GM18505 (cell line): ENCODE measurements around the gene PET100.

Source experiments
- ATAC-seq: cut with Tn5 transposase; IDR thresholded peaks from one replicate; pipeline ENCODE4 v1.9.1; 2021; ENCODE audit not compliant: unreplicated experiment
- POLR2A ChIP-seq: IDR thresholded peaks from 4 replicates; pipeline ENCODE4 v1.6.1; 2011; ENCODE audit warnings: borderline replicate concordance; ENCODE audit not compliant: insufficient read depth, insufficient read length; ENCODE audit errors: extremely low read depth

PET100 gene

DNA sequence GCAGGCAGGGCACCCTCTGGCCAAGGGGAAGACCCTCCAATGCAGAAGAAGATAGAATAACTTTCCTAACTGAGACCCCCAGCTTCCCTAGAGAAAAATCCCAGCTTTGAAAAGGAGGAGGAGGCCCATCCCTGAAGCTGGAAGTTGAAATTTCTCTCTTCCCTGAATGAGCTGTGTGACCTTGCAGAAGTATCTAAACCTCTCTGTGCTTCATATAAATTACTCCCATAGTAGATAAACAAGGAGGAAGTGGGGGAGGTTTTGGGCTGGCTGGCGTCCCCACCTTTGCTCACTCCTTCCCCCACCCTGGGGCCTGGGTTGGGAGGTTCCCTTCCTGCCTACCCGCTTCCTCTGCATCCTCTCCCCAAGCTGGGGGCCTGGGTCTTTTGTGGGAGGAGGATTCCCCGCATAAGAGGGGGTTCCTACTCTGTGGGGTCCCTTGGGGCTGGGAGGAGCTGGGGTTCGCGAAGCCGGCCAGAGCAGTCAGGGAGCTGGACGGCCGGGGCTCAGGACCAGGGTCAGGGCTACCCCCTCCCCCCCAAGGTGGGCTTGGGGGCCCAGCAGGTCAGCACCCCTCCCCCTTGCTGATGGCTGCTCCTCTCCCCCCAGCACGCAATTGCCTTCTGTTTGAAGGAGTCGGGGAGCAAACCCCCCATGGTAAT, 22.2 kb upstream of the PET100 start:
- no peak for TF ChIP-seq POLR2A
- ATAC-seq: no peak

GRCh38 chr19:7607874-7608560, 21.6 kb upstream of the PET100 start:
- no peak for TF ChIP-seq POLR2A
- no peak for ATAC-seq

DNA sequence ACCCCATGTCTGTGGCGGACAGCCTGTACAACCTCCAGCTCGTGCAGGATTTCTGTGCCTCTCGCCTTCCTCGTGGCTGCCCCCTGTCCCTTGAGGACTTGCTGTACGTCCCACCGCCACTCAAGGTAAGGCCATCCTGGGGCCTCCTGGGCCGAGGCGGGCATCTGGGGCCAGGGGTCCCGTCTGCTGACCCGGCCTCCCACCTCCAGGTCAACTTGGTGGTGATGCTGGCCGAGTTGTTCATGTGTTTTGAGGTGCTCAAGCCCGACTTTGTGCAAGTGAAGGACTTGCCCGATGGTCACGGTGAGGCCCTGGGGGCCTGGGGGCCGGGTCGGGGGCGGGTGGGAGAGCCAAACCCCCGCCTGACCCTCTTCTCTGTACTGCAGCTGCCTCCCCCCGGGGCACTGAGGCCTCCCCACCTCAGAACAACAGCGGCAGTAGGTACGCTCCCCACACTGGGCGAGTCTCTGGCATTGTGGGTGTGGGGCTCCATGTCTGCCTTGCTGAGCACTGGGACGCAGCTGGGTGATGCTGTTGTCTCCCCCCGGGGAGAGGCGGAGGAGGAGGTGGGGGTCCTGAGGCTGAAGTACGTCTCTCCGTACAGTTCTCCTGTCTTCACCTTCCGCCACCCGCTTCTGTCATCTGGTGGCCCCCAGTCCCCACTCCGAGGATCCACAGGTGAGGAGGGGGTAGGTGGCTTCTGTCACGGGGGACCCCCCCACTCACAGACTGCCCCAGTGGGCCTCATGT, 18.9 kb upstream of the PET100 start:
- ATAC-seq: no peak

DNA sequence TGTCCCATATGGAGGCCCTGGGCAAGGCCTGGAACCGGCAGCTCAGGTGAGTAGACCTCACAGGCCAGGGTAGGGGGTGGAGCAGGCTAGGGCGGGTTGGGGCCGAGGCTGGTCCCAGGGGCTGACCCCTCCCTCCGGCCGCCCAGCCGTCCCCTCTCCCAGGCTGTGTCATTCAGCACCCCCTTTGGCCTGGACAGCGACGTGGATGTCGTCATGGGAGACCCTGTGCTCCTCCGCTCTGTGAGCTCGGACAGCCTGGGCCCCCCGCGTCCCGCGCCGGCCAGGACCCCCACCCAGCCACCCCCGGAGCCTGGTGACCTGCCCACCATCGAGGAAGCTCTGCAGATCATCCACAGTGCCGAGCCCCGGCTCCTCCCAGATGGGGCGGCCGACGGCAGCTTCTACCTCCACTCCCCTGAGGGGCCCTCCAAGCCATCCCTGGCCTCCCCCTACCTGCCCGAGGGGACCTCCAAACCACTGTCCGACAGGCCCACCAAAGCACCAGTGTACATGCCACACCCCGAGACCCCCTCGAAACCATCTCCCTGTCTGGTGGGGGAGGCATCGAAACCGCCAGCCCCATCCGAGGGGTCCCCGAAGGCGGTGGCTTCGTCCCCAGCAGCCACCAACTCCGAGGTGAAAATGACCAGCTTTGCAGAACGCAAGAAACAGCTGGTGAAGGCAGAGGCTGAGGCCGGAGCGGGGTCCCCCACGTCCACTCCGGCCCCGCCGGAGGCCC, 17.9 kb upstream of the PET100 start:
- ATAC-seq: no peak
- TF ChIP-seq POLR2A: no peak

More for the DNA sequence above, 18.9 kb upstream of the PET100 start:
- TF ChIP-seq POLR2A: no peak

GRCh38 chr19:7612282-7613274, 17.0 kb upstream of the PET100 start:
- ATAC-seq: no peak
- no peak for TF ChIP-seq POLR2A

DNA sequence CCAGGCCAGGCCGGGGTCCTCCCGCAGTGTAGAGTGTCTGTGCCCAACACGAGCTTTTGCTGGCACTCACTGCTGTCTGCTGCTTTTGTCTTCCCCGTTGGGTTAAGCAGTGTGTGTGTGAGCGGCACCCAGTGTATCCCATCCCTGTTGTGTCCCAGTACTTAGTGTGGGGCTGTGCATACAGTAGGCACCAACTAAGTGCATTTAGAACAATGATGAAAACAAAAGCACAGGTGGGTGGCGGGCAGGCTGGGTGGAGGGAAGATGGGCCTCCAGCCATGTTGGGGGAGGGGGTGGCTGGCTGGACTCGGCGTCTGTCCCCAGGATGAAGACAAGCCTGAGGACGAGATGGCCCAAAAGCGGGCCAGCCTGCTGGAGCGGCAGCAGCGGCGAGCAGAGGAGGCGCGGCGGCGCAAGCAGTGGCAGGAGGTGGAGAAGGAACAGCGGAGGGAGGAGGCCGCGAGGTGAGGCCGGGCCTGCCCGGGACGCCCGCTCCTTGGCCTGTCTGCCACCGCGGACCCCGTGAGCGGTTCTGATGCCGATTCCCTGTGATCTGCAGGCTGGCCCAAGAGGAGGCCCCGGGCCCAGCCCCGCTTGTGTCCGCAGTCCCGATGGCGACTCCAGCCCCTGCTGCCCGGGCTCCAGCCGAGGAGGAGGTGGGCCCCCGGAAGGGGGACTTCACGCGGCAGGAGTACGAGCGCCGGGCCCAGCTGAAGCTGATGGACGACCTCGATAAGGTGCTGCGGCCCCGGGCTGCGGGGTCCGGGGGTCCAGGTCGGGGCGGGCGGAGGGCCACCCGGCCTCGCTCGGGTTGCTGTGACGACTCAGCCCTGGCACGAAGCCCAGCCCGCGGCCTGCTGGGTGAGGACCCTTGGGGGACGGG, 14.5 kb upstream of the PET100 start:
- ATAC-seq: no peak
- no peak for TF ChIP-seq POLR2A

DNA sequence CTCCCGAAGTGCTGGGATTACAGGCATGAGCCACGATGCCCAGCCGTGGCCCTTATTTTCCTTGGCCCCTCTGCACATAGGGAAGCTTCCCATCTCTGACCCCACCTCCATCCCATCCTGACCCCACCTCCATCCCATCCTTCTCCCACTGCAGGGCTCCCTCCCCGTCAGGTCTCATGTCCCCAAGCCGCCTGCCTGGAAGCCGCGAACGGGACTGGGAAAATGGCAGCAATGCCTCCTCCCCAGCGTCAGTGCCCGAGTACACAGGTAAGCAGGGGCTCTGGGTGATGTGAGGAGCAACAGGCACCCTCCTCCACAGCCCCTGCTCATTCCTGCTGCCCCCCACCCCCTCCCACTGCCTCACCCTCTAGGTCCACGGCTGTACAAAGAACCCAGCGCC, 12.4 kb upstream of the PET100 start:
- no peak for ATAC-seq
- TF ChIP-seq POLR2A: no peak

- no peak for TF ChIP-seq POLR2A
Measured at GRCh38 chr19:7617735-7618134, 11.9 kb upstream of the PET100 start.

GRCh38 chr19:7618348-7618747, 11.2 kb upstream of the PET100 start:
- no peak for ATAC-seq
- TF ChIP-seq POLR2A: no peak

More at GRCh38 chr19:7617735-7618134, 11.9 kb upstream of the PET100 start:
- ATAC-seq: no peak

- no peak for ATAC-seq
- TF ChIP-seq POLR2A: no peak
Measured at GRCh38 chr19:7618771-7619510, 10.7 kb upstream of the PET100 start.
